Measurements from ENCODE around the gene BRD7.
A peak's percentile ranks its signal among the peaks of the same experiment; 100 is the strongest.

BRD7 gene

GRCh38 chr16:50291719-50292565 lies 76.8 kb downstream of the BRD7 start:
- Mint-ChIP-seq H3K27ac (ENCODE audit: low read depth) (peak overlapping the region; percentile 74), H3K4me3 (no peak overlapping the region), H3K27me3 (no peaks in the 10 kb centered on the region), H3K9me3 (no peaks in the 10 kb centered on the region), H3K36me3 (ENCODE audit: insufficient read depth) (peaks cover 50% of the 10 kb centered on the region), H3K4me1 (peaks cover 23% of the 10 kb centered on the region)
- ATAC-seq (replicated peaks; ENCODE audit: extremely low read depth, poor library complexity, severe bottlenecking) = no peak
- no peak for DNase-seq (ENCODE audit: low spot score in 2 of 2)

DNA sequence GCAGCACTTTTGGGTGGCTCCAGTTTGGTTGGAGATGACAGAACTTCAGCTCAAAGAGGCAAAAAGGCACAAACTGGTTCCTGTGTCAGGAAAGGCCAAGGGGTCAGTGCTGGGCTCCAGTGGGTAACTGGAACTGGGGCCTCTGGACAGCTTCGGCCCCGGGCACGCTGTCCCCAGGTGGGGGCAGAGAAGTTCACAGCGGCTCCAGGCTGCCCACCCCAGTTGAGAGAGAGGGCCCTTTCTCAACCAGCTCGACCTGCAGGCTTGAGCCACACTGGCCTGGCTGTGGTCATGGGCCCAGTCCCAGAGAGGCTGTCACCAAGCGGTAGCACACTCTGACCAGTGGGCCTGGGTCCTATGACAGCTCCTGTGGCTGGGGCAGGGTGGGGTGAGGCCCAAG lies 77.9 kb downstream of the BRD7 start:
- Mint-ChIP-seq H3K27me3 (no peaks in the 10 kb centered on the region), H3K27ac (ENCODE audit: low read depth) (no peak overlapping the region)

GRCh38 chr16:50289950-50290764 lies 78.6 kb downstream of the BRD7 start:
- peak overlapping the region; percentile 84 for H3K27ac Mint-ChIP-seq (ENCODE audit: low read depth)
- H3K36me3 Mint-ChIP-seq (ENCODE audit: insufficient read depth) = peaks cover 43% of the 10 kb centered on the region
- H3K4me1 Mint-ChIP-seq = peaks cover 32% of the 10 kb centered on the region
- H3K27me3 Mint-ChIP-seq = no peaks in the 10 kb centered on the region
- no peaks in the 10 kb centered on the region for H3K9me3 Mint-ChIP-seq
- ATAC-seq (replicated peaks; ENCODE audit: extremely low read depth, poor library complexity, severe bottlenecking) = no peak
- no peak overlapping the region for H3K4me3 Mint-ChIP-seq
- no peak for DNase-seq (ENCODE audit: low spot score in 2 of 2)

More for the DNA sequence above, 77.9 kb downstream of the BRD7 start:
- Mint-ChIP-seq H3K36me3 (ENCODE audit: insufficient read depth) (peaks cover 48% of the 10 kb centered on the region), H3K9me3 (no peaks in the 10 kb centered on the region), H3K4me3 (no peak overlapping the region), H3K4me1 (peaks cover 31% of the 10 kb centered on the region)
- ATAC-seq (replicated peaks; ENCODE audit: extremely low read depth, poor library complexity, severe bottlenecking) = no peak
- DNase-seq (ENCODE audit: low spot score in 2 of 2) = no peak

- Mint-ChIP-seq H3K4me1 (peaks cover 44% of the 10 kb centered on the region), H3K27ac (ENCODE audit: low read depth) (peak overlapping the region; percentile 84), H3K4me3 (peak overlapping the region; percentile 31), H3K9me3 (no peaks in the 10 kb centered on the region), H3K27me3 (no peaks in the 10 kb centered on the region), H3K36me3 (ENCODE audit: insufficient read depth) (peaks cover 40% of the 10 kb centered on the region)
- DNase-seq (ENCODE audit: low spot score in 2 of 2) (no peak), ATAC-seq (replicated peaks; ENCODE audit: extremely low read depth, poor library complexity, severe bottlenecking) (no peak)
Observed at GRCh38 chr16:50288920-50289319, 79.9 kb downstream of the BRD7 start.

GRCh38 chr16:50288026-50288425 lies 80.8 kb downstream of the BRD7 start:
- ATAC-seq (replicated peaks; ENCODE audit: extremely low read depth, poor library complexity, severe bottlenecking) = no peak
- H3K36me3 Mint-ChIP-seq (ENCODE audit: insufficient read depth) = peaks cover 36% of the 10 kb centered on the region
- peaks cover 53% of the 10 kb centered on the region for H3K4me1 Mint-ChIP-seq

GRCh38 chr16:50286681-50287080 lies 82.1 kb downstream of the BRD7 start:
- ATAC-seq (replicated peaks; ENCODE audit: extremely low read depth, poor library complexity, severe bottlenecking) (no peak), DNase-seq (ENCODE audit: low spot score in 2 of 2) (no peak)
- Mint-ChIP-seq H3K36me3 (ENCODE audit: insufficient read depth) (peaks cover 40% of the 10 kb centered on the region), H3K27me3 (no peaks in the 10 kb centered on the region), H3K4me3 (no peak overlapping the region), H3K9me3 (no peaks in the 10 kb centered on the region), H3K4me1 (peaks cover 66% of the 10 kb centered on the region), H3K27ac (ENCODE audit: low read depth) (no peak overlapping the region)

More at GRCh38 chr16:50288026-50288425, 80.8 kb downstream of the BRD7 start:
- Mint-ChIP-seq H3K9me3 (no peaks in the 10 kb centered on the region), H3K4me3 (no peak overlapping the region), H3K27ac (ENCODE audit: low read depth) (peak overlapping the region; percentile 58), H3K27me3 (no peaks in the 10 kb centered on the region)
- no peak for DNase-seq (ENCODE audit: low spot score in 2 of 2)

- no peak for DNase-seq (ENCODE audit: low spot score in 2 of 2)
- H3K36me3 Mint-ChIP-seq (ENCODE audit: insufficient read depth) = peaks cover 37% of the 10 kb centered on the region
- H3K27ac Mint-ChIP-seq (ENCODE audit: low read depth) = peak overlapping the region; percentile 88
- H3K4me1 Mint-ChIP-seq = peaks cover 76% of the 10 kb centered on the region
- H3K4me3 Mint-ChIP-seq = peak overlapping the region; percentile 82
- no peaks in the 10 kb centered on the region for H3K27me3 Mint-ChIP-seq
- H3K9me3 Mint-ChIP-seq = no peaks in the 10 kb centered on the region
- ATAC-seq (replicated peaks; ENCODE audit: extremely low read depth, poor library complexity, severe bottlenecking) = no peak
Observed at GRCh38 chr16:50285406-50286003, 83.3 kb downstream of the BRD7 start.

DNA sequence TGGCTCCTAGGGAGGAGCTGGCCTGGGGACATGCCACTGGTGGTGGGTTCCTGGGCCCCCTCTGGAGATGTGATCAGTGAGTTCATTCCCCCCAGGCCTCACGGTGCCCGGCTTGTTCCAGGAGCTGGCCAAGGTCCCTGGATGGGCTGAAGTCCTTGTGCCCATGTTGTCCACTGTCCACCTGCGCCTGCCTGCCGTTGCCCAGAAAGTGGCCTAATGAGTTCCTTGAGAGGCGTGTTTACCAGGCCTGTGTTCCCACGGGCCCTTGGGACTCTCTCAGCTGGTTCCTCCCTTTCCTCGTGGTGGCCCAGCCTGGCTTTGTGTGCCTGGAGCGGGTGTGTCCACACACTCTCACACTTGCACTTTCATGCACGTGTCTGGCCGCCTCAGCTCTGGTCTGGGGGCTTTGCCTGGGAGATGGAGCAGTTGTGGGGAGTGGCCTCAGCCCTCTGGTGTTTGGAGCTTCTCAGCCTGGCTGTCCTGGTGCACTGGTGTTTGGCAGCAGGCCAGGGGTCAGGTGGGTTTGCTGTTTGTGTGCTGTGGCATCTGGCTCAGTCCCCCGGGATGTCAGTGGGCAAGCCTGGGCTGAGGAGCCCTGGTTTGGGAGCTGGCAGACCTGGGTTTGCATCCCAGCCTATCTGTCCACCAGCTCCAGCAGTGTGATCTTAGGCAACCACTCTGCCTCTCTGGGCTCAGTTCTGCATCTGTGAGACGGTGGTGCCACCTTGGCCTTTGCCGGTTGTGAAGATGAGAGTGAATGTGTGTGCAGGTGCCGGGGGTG lies 84.5 kb downstream of the BRD7 start:
- no peak for ATAC-seq (replicated peaks; ENCODE audit: extremely low read depth, poor library complexity, severe bottlenecking)
- peaks cover 28% of the 10 kb centered on the region for H3K36me3 Mint-ChIP-seq (ENCODE audit: insufficient read depth)
- H3K27me3 Mint-ChIP-seq = no peaks in the 10 kb centered on the region
- H3K4me3 Mint-ChIP-seq = peak overlapping the region; percentile 82
- DNase-seq (ENCODE audit: low spot score in 2 of 2) = no peak
- H3K4me1 Mint-ChIP-seq = peaks cover 83% of the 10 kb centered on the region
- no peaks in the 10 kb centered on the region for H3K9me3 Mint-ChIP-seq
- peak overlapping the region; percentile 88 for H3K27ac Mint-ChIP-seq (ENCODE audit: low read depth)

DNA sequence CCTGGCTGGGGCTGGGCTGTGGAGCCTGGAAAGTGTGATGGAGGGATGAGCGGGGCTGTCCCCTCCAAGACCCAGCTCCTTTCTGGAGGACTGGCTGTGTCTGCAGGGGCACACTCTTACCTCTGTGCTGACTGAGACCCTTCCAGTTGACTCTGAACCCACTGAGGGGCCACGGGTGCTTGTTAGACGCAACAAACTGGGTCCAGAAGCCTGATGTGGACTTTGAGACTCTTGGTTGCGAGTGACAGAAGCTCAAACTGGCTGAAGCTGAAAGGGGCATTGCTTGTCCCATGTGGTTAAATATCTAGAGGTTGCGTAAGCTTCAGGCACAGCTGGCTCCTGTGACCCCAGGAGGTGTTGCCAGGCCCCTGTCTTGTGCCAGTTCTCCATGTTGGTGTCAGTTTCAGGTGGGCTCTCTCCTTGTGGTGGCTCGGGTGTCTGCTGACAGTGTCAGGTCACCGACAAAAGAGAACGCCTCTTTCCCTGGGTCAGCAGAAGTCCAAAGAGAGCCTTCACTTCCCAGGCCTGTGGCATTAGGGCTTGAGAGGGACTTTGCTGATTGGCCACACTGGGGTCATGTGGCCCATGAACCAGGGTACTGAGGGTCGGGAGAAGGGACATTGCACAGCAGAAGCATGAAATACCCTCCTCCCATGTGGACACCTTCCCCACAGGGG lies 85.7 kb downstream of the BRD7 start:
- Mint-ChIP-seq H3K27me3 (no peaks in the 10 kb centered on the region), H3K9me3 (no peaks in the 10 kb centered on the region), H3K27ac (ENCODE audit: low read depth) (peak overlapping the region; percentile 88), H3K36me3 (ENCODE audit: insufficient read depth) (peaks cover 22% of the 10 kb centered on the region), H3K4me3 (peak overlapping the region; percentile 82), H3K4me1 (peaks cover 84% of the 10 kb centered on the region)
- no peak for DNase-seq (ENCODE audit: low spot score in 2 of 2)
- ATAC-seq (replicated peaks; ENCODE audit: extremely low read depth, poor library complexity, severe bottlenecking) = no peak

DNA sequence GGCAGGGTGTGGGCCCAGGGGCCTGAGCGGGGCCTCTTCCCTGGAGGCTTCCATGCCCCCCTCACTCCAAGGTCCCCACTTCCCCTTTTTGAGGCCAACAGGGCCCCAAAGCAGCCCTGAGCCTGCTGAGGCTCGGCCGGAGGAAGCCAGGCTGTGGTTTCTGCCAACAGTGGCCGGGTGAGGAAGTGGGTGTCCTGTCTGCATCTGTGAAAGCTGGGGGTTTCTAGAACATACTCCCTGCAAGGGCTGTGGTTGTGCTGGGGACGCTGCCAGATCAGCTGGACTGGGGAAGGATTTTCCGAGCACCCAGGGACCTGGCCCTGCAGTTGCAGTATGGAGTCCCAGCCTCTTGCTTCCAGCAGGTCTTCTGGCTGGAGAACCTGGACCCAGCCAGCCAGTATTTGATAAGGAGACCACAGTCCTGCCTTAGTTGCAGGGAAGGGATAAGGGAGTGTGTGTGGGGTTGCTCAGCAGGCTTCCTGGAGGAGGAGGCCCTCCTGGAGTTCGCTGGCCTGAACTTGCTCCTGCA lies 86.7 kb downstream of the BRD7 start:
- Mint-ChIP-seq H3K4me1 (peaks cover 93% of the 10 kb centered on the region), H3K27ac (ENCODE audit: low read depth) (peak overlapping the region; percentile 84), H3K36me3 (ENCODE audit: insufficient read depth) (peaks cover 20% of the 10 kb centered on the region), H3K9me3 (no peaks in the 10 kb centered on the region), H3K4me3 (peak overlapping the region; percentile 82), H3K27me3 (no peaks in the 10 kb centered on the region)
- peak; percentile 93 for ATAC-seq (replicated peaks; ENCODE audit: extremely low read depth, poor library complexity, severe bottlenecking)
- DNase-seq (ENCODE audit: low spot score in 2 of 2) = peak; percentile 44 to 72

GRCh38 chr16:50281391-50282009 lies 87.3 kb downstream of the BRD7 start:
- Mint-ChIP-seq H3K4me1 (peaks cover 91% of the 10 kb centered on the region), H3K27ac (ENCODE audit: low read depth) (peak overlapping the region; percentile 84), H3K9me3 (no peaks in the 10 kb centered on the region), H3K27me3 (no peaks in the 10 kb centered on the region), H3K36me3 (ENCODE audit: insufficient read depth) (peaks cover 20% of the 10 kb centered on the region), H3K4me3 (peak overlapping the region; percentile 82)
- ATAC-seq (replicated peaks; ENCODE audit: extremely low read depth, poor library complexity, severe bottlenecking) = no peak
- DNase-seq (ENCODE audit: low spot score in 2 of 2) = no peak

Data from central memory CD8-positive, alpha-beta T cell (primary cell).